Measurements from ENCODE around the gene OR1K1.

OR1K1 gene

GRCh38 chr9:122841501-122841900 is 41.6 kb downstream of the OR1K1 start:
- H3K4me3 ChIP-seq (ENCODE audit: low read depth, low read length): no peak overlapping the region
- TF ChIP-seq CTCF (IDR thresholded peaks at IDR 0.05; ENCODE audit: low read depth, low read length): no peak

- H3K4me3 ChIP-seq (ENCODE audit: low read depth, low read length): no peak overlapping the region
- no peak for TF ChIP-seq CTCF (IDR thresholded peaks at IDR 0.05; ENCODE audit: low read depth, low read length)
Measured at GRCh38 chr9:122844137-122844536, 44.2 kb downstream of the OR1K1 start.

GRCh38 chr9:122845116-122845515 is 45.2 kb downstream of the OR1K1 start:
- no peak overlapping the region for H3K4me3 ChIP-seq (ENCODE audit: low read depth, low read length)
- no peak for TF ChIP-seq CTCF (IDR thresholded peaks at IDR 0.05; ENCODE audit: low read depth, low read length)

- no peak overlapping the region for H3K4me3 ChIP-seq (ENCODE audit: low read depth, low read length)
- no peak for TF ChIP-seq CTCF (IDR thresholded peaks at IDR 0.05; ENCODE audit: low read depth, low read length)
Measured at GRCh38 chr9:122846371-122846940, 46.5 kb downstream of the OR1K1 start.

GRCh38 chr9:122848256-122848943 is 48.5 kb downstream of the OR1K1 start:
- H3K4me3 ChIP-seq (ENCODE audit: low read depth, low read length): no peak overlapping the region
- TF ChIP-seq CTCF (IDR thresholded peaks at IDR 0.05; ENCODE audit: low read depth, low read length): no peak
